Middle frontal gyrus (tissue), 1 donor: ENCODE results near the gene RAD51B.

Experiments used
- DNase-seq: peaks from one replicate; pipeline ENCODE4 v3.0.0-alpha.2; 2015; ENCODE audit warnings: low spot score; ENCODE audit errors: extremely low spot score

The RAD51B gene

DNA sequence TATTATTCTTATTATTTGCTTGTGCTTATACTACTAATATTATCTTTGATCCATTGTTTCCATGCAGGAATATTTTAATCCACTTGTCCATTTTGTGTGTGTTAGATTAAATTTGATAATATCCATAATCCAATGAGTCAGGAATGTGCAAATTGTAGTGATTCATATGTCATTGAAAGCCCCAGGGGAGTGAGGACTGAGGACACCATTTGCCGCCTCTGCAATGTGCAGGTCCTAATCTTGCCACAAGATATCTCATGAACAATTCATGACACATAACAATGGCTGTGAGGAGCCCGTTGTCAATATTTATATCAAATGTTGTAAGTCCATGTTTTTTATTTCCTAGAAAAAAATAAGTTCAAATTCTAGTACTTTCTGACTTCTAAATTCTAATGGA lies 722.8 kb downstream of the RAD51B start:
- DNase-seq = no peak

DNA sequence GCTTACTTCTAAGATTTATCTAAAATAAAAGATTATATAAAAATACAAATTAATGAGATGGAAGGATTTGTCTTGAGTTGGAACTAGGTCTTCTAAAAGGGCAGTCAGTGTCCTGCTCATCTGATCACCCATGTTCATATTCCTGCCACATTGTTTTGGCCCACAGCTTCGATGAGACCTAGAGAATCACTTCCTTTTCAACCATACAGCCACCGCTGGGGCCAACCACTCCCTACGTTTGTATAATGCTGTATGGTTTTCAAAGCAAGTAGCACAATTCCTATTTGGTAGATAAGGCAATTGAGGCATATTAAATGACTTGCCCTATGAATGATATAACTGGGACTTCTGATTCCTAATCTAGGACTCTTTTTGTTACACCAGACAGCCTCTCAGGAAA lies 723.9 kb downstream of the RAD51B start:
- DNase-seq = no peak

- DNase-seq = no peak
These were observed 724.7 kb downstream of the RAD51B start for GRCh38 chr14:68544081-68544892.

DNA sequence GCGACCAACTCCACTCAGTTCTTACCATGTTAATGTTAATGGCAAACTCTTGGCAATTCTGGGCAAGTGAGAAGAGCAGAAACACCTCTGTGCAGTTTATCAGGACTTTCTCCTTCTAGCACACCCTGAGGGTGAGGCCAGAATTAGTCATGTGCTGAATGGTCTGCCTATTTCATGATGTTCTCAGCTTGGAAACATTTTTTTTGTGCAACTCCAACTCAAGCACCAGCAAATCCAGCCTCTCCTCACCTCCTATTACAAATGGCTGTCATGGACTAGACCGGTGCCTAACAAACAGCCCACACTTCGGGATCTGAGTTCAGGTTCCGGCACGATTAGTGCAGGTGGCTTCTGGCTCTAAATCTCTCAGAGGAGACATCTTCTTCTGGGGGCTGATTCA lies 727.3 kb downstream of the RAD51B start:
- DNase-seq = no peak

GRCh38 chr14:68547305-68548193 lies 728.0 kb downstream of the RAD51B start:
- no peak for DNase-seq

GRCh38 chr14:68548194-68549076 lies 728.9 kb downstream of the RAD51B start:
- DNase-seq = peak; percentile 77

GRCh38 chr14:68550338-68550715 lies 730.7 kb downstream of the RAD51B start:
- no peak for DNase-seq

- no peak for DNase-seq
These were observed 731.6 kb downstream of the RAD51B start for GRCh38 chr14:68551045-68551683.

GRCh38 chr14:68552075-68552474 lies 732.5 kb downstream of the RAD51B start:
- DNase-seq = no peak

DNA sequence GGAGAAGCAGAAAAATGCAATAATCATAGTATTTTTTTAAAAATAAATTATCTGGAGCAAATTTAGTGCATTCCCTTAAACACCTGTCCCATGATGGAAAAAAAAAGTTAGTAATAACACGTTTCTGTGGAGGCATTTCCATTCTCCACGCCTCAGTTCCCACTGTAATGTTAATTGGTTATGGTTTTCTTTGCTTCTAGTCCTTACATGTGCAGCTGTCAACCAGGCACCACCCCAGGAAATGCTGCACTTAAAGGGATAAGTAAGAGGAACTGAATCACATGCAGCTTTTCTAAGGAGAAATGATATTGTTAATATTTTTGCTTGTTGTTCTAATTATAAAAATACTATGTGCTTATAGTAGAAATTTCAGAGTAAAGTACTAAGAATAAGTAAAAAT lies 733.0 kb downstream of the RAD51B start:
- DNase-seq = no peak

DNA sequence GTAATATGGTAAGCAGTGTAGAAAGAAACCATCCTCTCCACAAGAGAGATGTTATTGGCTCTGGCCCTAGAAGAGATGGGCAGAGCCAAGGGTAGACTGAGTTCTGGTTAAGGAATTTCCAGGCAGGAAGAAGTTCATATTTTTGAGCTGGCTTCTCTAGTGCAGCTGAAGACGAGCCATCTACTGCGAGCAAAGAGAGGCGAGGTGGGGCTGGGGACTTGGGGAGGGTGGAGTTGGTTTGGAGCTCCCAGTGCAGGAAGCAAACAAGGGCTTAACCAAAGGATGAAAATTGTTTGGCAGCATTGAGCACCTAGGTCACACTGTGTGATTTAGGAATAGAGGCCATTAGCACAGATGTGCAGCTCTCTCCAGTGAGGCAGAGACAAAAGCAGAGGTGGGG lies 733.7 kb downstream of the RAD51B start:
- DNase-seq = no peak

DNA sequence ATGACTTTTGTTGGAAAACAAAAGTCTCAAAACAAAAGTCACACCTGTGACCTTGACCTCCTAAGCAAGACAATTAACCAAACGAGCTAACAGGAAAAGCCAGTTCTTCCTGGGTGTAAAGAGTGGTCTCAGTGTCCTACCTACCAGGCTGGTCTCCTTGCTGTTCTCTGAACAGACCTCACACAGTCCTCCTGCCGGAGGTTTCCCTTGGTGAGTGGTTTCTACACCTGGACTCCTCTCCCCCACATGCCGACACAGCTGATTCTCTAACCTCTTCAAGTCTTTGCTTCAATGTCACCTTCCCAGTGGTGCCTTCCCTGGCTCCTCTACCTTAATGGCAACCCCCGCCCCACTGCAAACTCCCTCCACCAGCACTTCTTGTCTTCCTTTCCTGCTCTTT lies 734.7 kb downstream of the RAD51B start:
- DNase-seq = no peak

- DNase-seq = no peak
These were observed 736.7 kb downstream of the RAD51B start for GRCh38 chr14:68556253-68556652.

DNA sequence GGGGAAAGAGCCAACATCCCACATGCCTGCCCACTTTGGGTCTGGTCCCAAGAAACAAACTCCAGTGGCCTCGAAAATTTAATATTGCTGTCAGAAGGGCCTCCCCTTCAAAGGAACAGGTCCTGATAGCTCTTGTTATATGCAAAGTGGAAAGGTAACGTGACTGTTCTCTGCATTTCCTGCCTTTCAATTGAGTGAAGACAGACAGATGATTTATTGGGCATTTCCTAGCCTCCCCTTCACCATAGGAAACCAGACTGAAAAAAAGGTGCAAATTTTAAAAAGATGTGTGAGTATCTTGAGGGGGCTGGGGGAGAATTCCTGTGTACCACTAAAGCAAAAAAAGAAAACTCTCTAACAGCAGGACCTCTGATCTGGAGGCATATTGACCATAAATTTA lies 738.1 kb downstream of the RAD51B start:
- no peak for DNase-seq

- DNase-seq = no peak
These were observed 738.5 kb downstream of the RAD51B start for GRCh38 chr14:68558096-68558495.

DNA sequence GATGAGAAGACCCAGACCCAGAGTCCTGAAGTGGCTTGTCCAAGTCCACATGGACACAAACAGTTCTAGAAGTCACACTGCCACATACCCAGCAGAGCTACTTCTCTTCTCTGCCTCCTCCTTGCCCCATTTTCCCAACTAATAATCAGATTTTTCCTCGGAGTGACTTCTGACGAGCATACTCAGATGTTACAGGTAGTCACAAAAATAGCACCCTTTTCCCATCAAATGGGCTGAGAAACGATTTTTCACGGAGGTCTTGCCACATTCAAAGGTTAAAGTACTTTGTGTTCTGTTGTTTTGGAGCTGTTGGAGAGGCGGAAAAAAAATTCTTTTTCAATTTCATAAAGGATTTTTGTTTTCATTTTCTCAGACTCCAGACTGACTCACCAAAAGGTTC lies 740.4 kb downstream of the RAD51B start:
- no peak for DNase-seq

- DNase-seq = no peak
These were observed 742.0 kb downstream of the RAD51B start for GRCh38 chr14:68561531-68562007.

DNA sequence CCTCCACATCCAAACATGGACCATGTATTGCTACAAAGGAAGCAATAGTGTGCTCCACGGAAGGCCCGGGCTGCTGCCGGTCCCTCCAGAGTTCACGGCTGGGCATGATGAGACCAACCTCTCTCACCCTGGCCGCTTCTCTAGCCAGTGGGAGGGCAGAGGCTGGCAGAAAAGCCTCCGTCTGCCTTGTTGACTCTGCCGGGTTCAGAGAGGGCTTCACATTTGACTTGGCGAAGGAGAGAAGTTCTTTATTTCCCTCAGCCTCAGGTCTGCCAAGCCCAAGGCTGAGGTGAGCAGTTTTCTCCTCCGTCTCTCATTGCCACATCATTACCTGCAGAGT lies 743.3 kb downstream of the RAD51B start:
- DNase-seq = no peak

GRCh38 chr14:68563251-68564131 lies 743.9 kb downstream of the RAD51B start:
- no peak for DNase-seq

- DNase-seq = no peak
These were observed 744.7 kb downstream of the RAD51B start for GRCh38 chr14:68564191-68564825.
